K562 (cell line): ENCODE data around the gene SGIP1. TPM values are rescaled to one million over a fixed set of nuclear protein-coding genes. Genes with fewer than 3 reads are reported as not detected.

ENCODE experiments used
- ATAC-seq: fragments of 200-7000 bp; cut with Tn5 transposase; 3 replicates; pipeline ENCODE4 v1.9.1; 2020; ENCODE audit warnings: moderate library complexity
- BruUV-seq: library from RNA; stranded (reverse); fragments of 400-500 nt; replicated peaks from 2 replicates; lab custom pipeline; 2021; lab: Mats Ljungman, UMichigan
- CTCF ChIA-PET: fragments of 300-600 bp; formaldehyde crosslinking; extraction: SDS; loops from one replicate; lab custom pipeline; 2021; ENCODE audit warnings: low intra/inter-chr PET ratio; lab: Yijun Ruan, JAX
- POLR2A ChIA-PET: fragments of 300-600, 350-650 bp; sonication (Branson Sonifier 250); formaldehyde crosslinking; extraction: SDS; loops from one replicate; lab custom pipeline; 2021; ENCODE audit warnings: antibody characterized with exemption, inconsistent platforms; lab: Yijun Ruan, JAX
- DNase-seq, 4 experiments: peaks; one replicate each; pipeline versions ENCODE4 v3.0.0 to v3.0.0-alpha.2; 2011 to 2018; ENCODE audit warnings: low spot score in 3 of 4, mixed read lengths in 3 of 4; ENCODE audit errors: extremely low read depth in 1 of 4
- FAIRE-seq: peaks from 2 replicates; lab custom pipeline; 2011; peaks lifted over from hg19 to GRCh38; lab: Jason Lieb, UNC
- H2AFZ ChIP-seq: 2 replicates; pipeline ENCODE4 v1.6.0; 2011; ENCODE audit warnings: low read depth, low read length, control low read depth, inconsistent platforms
- H3K27ac ChIP-seq: fragments of 200-600 bp; 3 replicates; pipeline ENCODE4 v1.8.0; 2011; ENCODE audit warnings: low read depth, mild to moderate bottlenecking, control low read depth, inconsistent platforms, low read length, moderate library complexity, mixed read lengths; ENCODE audit errors: extremely low read depth
- H3K27me3 ChIP-seq, 2 experiments: fragments of 300-600 bp in 1 of 2; 2 replicates in 1 of 2; 3 replicates in 1 of 2; pipeline versions ENCODE4 v1.6.0 to v1.8.0; 2011; ENCODE audit warnings: inconsistent platforms in 2 of 2, low read length in 2 of 2, mild to moderate bottlenecking in 1 of 2, mixed read lengths in 1 of 2, moderate library complexity in 1 of 2; ENCODE audit not compliant: control insufficient read depth in 2 of 2, insufficient read depth in 2 of 2
- H3K36me3 ChIP-seq: fragments of 300-600 bp; 3 replicates; pipeline ENCODE4 v1.8.0; 2011; ENCODE audit warnings: mild to moderate bottlenecking, low read length, inconsistent platforms; ENCODE audit not compliant: control insufficient read depth, insufficient read depth
- H3K4me1 ChIP-seq, 2 experiments: fragments of 200-600 bp in 1 of 2; replicated peaks in 1 of 2; 2 replicates in 1 of 2; 3 replicates in 1 of 2; pipeline versions ENCODE4 v1.5.1 to v1.8.0; 2011; ENCODE audit warnings: inconsistent platforms in 2 of 2, low read length in 2 of 2, mild to moderate bottlenecking in 1 of 2, mixed read lengths in 1 of 2, moderate library complexity in 1 of 2; ENCODE audit not compliant: control insufficient read depth in 2 of 2, insufficient read depth in 2 of 2
- H3K4me2 ChIP-seq: 2 replicates; pipeline ENCODE4 v1.6.1; 2011; ENCODE audit warnings: low read length, control low read depth, inconsistent platforms, mixed read lengths; ENCODE audit not compliant: insufficient read depth
- H3K4me3 ChIP-seq: fragments of 200-600 bp; sonication (generic), shearing (Covaris generic); 2 replicates; pipeline ENCODE4 v1.5.1; 2016; ENCODE audit warnings: control low read depth, inconsistent platforms
- H3K79me2 ChIP-seq: fragments of 200-600 bp; 3 replicates; pipeline ENCODE4 v1.8.0; 2011; ENCODE audit warnings: low read length, inconsistent platforms; ENCODE audit not compliant: control insufficient read depth, insufficient read depth
- H3K9ac ChIP-seq, 2 experiments: 2 replicates each; pipeline versions ENCODE4 v1.6.0 to v1.6.1; 2011; ENCODE audit warnings: low read depth in 2 of 2, low read length in 2 of 2, control low read depth in 1 of 2, inconsistent platforms in 1 of 2, mild to moderate bottlenecking in 1 of 2, mixed read lengths in 1 of 2; ENCODE audit not compliant: insufficient read depth in 1 of 2
- H3K9me1 ChIP-seq: one replicate; pipeline ENCODE4 v1.6.0; 2011; ENCODE audit warnings: inconsistent platforms, mild to moderate bottlenecking, low read length, moderate library complexity; ENCODE audit not compliant: control insufficient read depth, insufficient read depth
- H3K9me3 ChIP-seq: replicated peaks from 2 replicates; pipeline ENCODE4 v1.5.1; 2011; ENCODE audit warnings: low read depth, low read length, inconsistent platforms; ENCODE audit not compliant: control insufficient read depth, insufficient read depth
- H4K20me1 ChIP-seq: replicated peaks from 2 replicates; pipeline ENCODE4 v1.6.1; 2011; ENCODE audit warnings: low read length, inconsistent platforms, mixed read lengths; ENCODE audit not compliant: control insufficient read depth, insufficient read depth
- CBFB ChIP-seq: sonication (generic); formaldehyde crosslinking; IDR thresholded peaks from 2 replicates; pipeline ENCODE4 v1.4.0; 2020; ENCODE audit warnings: mild to moderate bottlenecking, missing genetic modification reagents
- EGR1 ChIP-seq: fragments of 450-650 bp; conservative IDR thresholded peaks from 2 replicates; pipeline ENCODE4 v1.6.1; 2017; ENCODE audit warnings: mild to moderate bottlenecking
- ELF2 ChIP-seq: fragments of 250-450 bp; sonication (Bioruptor Pico); IDR thresholded peaks from 2 replicates; pipeline ENCODE4 v1.5.0; 2021; ENCODE audit warnings: mild to moderate bottlenecking
- GABPB2 ChIP-seq: fragments of 250-450 bp; sonication (Bioruptor Pico); conservative IDR thresholded peaks from 2 replicates; pipeline ENCODE4 v1.5.1; 2021; ENCODE audit warnings: mild to moderate bottlenecking
- MEF2D ChIP-seq: conservative IDR thresholded peaks from 2 replicates; pipeline ENCODE4 v1.6.1; 2016; ENCODE audit warnings: low read depth, missing genetic modification characterization, missing compliant biosample characterization
- WGBS: fragments of 100-300 bp; shearing (Covaris generic); methylation state at CpG from one replicate; pipeline ENCODE4 v1.1.6; 2016; ENCODE audit warnings: low coverage, mixed read lengths; ENCODE audit not compliant: insufficient coverage; ENCODE audit errors: missing lambda C conversion rate; 5-methylcytosine and 5-hydroxymethylcytosine counted together
- in situ Hi-C: fragments of 300-500 bp; cut with MboI; formaldehyde crosslinking; loops from 4 replicates; pipeline ENCODE4 v1.15.0; 2018; ENCODE audit warnings: inconsistent platforms, mixed read lengths
- intact Hi-C: fragments of 100-400 bp; cut with micrococcal nuclease; formaldehyde crosslinking; loops from 2 replicates; pipeline ENCODE4 v1.14.2; 2022
- polyA plus RNA-seq, 8 experiments: library from polyadenylated mRNA; depleted of rRNA in 4 of 8; stranded (reverse) in 5 of 8; unstranded in 3 of 8; fragments of >200 nt; fragmentation: Nextera tagmentation in 2 of 8; fragmentation: Illumina TruSeq in 1 of 8; extraction: Ambion mirVana in 2 of 8; extraction: Trizol in 1 of 8; gene quantifications; 2 replicates each; pipeline versions ENCODE4 v1.2.1 to v1.2.3, GENCODE V29; 2011 to 2014; ENCODE audit warnings: inconsistent platforms in 1 of 8, missing spikeins in 1 of 8
- total RNA-seq, 7 experiments: library from RNA; depleted of rRNA in 6 of 7; stranded (reverse); fragments of >200 nt in 6 of 7; fragmentation: Illumina TruSeq in 2 of 7; extraction: Trizol in 2 of 7; gene quantifications; 2 replicates each; pipeline versions ENCODE4 v1.2.1 to v1.2.3, GENCODE V29; 2011 to 2021; ENCODE audit warnings: low replicate concordance in 1 of 7
- TF ChIP-seq, protein P1 (sequence below), 2 experiments: IDR thresholded peaks in 1 of 2; conservative IDR thresholded peaks in 1 of 2; 2 replicates each; pipeline ENCODE4 v1.6.1; 2016; ENCODE audit warnings: low read depth in 2 of 2, mild to moderate bottlenecking in 1 of 2, missing compliant biosample characterization in 1 of 2, missing genetic modification characterization in 1 of 2, moderate library complexity in 1 of 2
- TF ChIP-seq, protein P2 (sequence below): fragments of 450-650 bp; IDR thresholded peaks from 2 replicates; pipeline ENCODE4 v1.6.1; 2017; ENCODE audit warnings: antibody characterized with exemption

Gene SGIP1
- total and polyA plus RNA-seq, 9 of the 15 experiments (the other 6 are each of a cell fraction or from before 2014, with no cell fraction given): 0.07 to 0.35 TPM; not detected in 7

DNA sequence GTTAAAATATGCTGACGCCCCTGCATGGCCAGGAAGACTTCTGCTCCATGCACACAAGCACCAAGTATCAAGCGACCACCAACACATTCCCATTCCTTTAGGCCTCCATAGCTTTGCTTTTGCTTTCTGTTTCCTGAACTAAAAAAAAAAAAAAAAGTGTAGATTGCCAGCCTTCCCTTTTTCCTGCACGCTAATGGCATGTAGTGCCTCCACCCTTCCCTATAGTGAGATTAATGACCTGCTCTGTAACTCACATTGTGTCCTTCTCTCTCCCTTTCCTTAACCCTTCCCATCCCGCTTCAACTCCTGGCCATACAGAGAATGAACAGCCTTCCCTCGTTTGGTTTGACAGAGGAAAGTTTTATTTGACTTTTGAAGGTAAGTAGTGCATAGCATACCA is 161.2 kb downstream of the SGIP1 start:
- intact Hi-C loops (no loop called here), in situ Hi-C loops (no loop called here)
- TF ChIP-seq, protein P1, sequence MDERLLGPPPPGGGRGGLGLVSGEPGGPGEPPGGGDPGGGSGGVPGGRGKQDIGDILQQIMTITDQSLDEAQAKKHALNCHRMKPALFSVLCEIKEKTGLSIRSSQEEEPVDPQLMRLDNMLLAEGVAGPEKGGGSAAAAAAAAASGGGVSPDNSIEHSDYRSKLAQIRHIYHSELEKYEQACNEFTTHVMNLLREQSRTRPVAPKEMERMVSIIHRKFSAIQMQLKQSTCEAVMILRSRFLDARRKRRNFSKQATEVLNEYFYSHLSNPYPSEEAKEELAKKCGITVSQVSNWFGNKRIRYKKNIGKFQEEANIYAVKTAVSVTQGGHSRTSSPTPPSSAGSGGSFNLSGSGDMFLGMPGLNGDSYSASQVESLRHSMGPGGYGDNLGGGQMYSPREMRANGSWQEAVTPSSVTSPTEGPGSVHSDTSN (CRISPR knock-in tag; IDR thresholded peaks at IDR 0.05; ENCODE audit: low read depth): no peak
- TF ChIP-seq, protein P1 (tag; conservative IDR thresholded peaks at IDR 0.05; ENCODE audit: low read depth): peak; percentile 87
- no peak for TF ChIP-seq EGR1
- no peak for TF ChIP-seq ELF2 (CRISPR knock-in tag)
- TF ChIP-seq, protein P2, sequence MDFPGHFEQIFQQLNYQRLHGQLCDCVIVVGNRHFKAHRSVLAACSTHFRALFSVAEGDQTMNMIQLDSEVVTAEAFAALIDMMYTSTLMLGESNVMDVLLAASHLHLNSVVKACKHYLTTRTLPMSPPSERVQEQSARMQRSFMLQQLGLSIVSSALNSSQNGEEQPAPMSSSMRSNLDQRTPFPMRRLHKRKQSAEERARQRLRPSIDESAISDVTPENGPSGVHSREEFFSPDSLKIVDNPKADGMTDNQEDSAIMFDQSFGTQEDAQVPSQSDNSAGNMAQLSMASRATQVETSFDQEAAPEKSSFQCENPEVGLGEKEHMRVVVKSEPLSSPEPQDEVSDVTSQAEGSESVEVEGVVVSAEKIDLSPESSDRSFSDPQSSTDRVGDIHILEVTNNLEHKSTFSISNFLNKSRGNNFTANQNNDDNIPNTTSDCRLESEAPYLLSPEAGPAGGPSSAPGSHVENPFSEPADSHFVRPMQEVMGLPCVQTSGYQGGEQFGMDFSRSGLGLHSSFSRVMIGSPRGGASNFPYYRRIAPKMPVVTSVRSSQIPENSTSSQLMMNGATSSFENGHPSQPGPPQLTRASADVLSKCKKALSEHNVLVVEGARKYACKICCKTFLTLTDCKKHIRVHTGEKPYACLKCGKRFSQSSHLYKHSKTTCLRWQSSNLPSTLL: no peak
- TF ChIP-seq GABPB2: no peak
- no peak for TF ChIP-seq MEF2D (tag)
- no peak for TF ChIP-seq CBFB (CRISPR knock-in tag)
- Histone ChIP-seq H3K27me3 (peaks cover 0 to 6% of the 10 kb centered on the region in 2 experiments; a peak in 3 of 5 replicates), H3K9me1 (no peaks in the 10 kb centered on the region), H3K4me2 (no peak overlapping the region), H3K4me1 (no peaks in the 10 kb centered on the region), H4K20me1 (no peaks in the 10 kb centered on the region), H3K79me2 (no peaks in the 10 kb centered on the region), H3K27ac (no peak overlapping the region), H3K9ac (no peak overlapping the region), H3K4me3 (no peak overlapping the region), H2AFZ (no peak overlapping the region), H3K36me3 (no peaks in the 10 kb centered on the region), H3K9me3 (no peaks in the 10 kb centered on the region)
- ChIA-PET CTCF (interaction anchor here (0.6 kb wide), 1 partner anchor 654 kb away, joined by 4 read pairs; no protein-coding TSS in a partner anchor), POLR2A (interaction anchor here (0.6 to 0.7 kb wide), 3 partner anchors 9 to 474 kb away, joined by 3 read pairs; no protein-coding TSS in a partner anchor)
- no TSS peak for BruUV-seq
- ATAC-seq (no peak), FAIRE-seq (no peak), DNase-seq (no peak)
- WGBS: 0% methylated on average over 5 of the region's 5 CpGs
